Upper lobe of left lung (tissue), 4 donors: ENCODE data around the gene SFTPA2.

Source experiments
- POLR2A ChIP-seq, 4 donors: fragments of 450-650 bp; IDR thresholded peaks; one replicate each; pipeline ENCODE4 v1.5.1; 2016 to 2017; ENCODE audit warnings: antibody characterized with exemption in 4 of 4, mild to moderate bottlenecking in 2 of 4
- TF ChIP-seq, protein P1 (sequence below), 6 experiments: fragments of 450-650 bp in 4 of 6; fragments of 200-600 bp in 2 of 6; sonication (generic) in 2 of 6; IDR thresholded peaks; one replicate each; pipeline ENCODE4 v1.5.1; 2016 to 2019; ENCODE audit warnings: antibody characterized with exemption in 6 of 6

- TF ChIP-seq, protein P1, sequence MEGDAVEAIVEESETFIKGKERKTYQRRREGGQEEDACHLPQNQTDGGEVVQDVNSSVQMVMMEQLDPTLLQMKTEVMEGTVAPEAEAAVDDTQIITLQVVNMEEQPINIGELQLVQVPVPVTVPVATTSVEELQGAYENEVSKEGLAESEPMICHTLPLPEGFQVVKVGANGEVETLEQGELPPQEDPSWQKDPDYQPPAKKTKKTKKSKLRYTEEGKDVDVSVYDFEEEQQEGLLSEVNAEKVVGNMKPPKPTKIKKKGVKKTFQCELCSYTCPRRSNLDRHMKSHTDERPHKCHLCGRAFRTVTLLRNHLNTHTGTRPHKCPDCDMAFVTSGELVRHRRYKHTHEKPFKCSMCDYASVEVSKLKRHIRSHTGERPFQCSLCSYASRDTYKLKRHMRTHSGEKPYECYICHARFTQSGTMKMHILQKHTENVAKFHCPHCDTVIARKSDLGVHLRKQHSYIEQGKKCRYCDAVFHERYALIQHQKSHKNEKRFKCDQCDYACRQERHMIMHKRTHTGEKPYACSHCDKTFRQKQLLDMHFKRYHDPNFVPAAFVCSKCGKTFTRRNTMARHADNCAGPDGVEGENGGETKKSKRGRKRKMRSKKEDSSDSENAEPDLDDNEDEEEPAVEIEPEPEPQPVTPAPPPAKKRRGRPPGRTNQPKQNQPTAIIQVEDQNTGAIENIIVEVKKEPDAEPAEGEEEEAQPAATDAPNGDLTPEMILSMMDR (IDR thresholded peaks at IDR 0.05) = no peak
- no peak for TF ChIP-seq POLR2A (IDR thresholded peaks at IDR 0.05)
Measured at GRCh38 chr10:79559726-79560125, 481 bp downstream of the SFTPA2 start.
